NCI-H510A (cell line): Measurements from ENCODE around the gene CD52.

ENCODE experiments used
- DNase-seq: peaks from one replicate; lab custom pipeline; 2025; lab: John Stamatoyannopoulos, UW

Gene CD52, protein sequence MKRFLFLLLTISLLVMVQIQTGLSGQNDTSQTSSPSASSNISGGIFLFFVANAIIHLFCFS

DNA sequence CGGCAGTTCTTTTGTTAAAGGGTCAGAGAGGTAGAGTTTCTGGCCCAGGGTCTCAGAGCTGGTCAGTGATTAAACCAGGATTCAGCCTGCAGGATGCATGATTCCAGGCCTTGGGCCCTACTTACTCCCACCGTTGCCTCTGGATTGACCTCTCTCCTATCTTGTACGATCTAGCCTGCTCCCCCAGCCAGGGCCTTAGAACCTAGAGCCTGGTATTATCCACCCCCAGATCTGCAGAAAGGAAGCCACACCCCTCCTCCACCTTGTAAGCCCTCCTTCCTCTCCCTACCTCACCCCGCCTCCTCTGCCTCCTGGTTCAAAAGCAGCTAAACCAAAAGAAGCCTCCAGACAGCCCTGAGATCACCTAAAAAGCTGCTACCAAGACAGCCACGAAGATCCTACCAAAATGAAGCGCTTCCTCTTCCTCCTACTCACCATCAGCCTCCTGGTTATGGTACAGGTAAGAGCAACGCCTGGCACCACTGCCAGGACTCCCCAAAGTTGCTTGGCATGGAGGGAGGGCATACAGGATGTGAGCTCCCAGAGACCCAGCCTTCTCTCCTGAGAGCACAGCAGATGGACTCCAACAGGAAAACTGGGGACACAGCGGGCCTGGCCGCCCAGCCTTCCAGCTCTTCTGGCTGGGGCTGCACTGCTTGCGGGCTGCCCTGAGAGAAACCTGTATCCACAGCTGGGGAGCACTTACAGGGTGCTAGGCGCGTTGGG, at the start of gene CD52:
CD52 (plus strand) TSS at position 347 of the 726 bp plus-strand sequence; CDS start at position 407, 60 bp downstream.
- no peak for DNase-seq

GRCh38 chr1:26268290-26269197, 49.2 kb upstream of the CD52 start:
- DNase-seq: no peak

DNA sequence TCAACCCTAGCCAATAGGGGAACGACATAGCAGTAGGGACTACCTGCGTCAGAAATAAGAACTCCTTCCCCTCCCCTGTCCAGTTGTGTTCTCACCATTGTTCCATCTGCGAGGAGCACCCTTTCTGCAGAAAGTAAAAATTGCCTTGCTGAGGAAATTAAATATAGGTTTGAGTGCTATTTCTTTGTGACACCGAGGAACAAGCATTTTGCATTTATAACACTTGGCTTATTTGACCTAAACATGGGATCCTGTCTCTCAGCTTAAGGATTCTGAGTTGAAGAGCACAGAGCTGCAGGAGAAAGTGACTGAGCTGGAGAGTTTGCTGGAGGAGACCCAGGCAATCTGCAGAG, 48.6 kb upstream of the CD52 start:
- DNase-seq: no peak

DNA sequence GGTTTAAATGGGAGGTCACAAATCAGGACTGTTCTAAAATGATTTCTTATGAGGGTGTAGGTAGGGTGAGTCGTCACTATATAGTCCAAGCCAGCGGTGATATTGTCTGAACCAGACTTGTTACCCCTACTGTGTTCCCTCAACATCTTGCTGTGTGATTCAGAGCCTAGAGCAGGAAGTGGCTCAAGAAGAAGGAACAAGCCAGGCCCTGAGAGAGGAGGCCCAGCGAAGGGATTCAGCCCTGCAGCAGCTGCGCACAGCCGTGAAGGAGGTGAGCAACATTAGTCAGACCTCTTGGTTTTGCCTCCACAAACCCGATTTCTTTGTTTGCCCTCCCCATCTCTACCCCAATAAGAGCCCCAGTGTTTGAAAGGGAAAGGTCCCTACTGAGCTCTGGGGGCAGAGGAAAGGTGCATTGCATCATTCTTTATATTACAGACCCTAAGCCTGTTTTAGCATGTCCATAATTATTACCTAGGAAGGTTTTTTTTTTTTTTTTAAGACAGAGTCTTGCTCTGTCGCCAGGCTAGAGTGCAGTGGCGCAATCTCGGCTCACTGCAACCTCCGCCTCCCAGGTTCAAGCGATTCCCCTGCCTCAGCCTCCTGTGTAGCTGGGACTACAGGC, 42.8 kb upstream of the CD52 start:
- DNase-seq: no peak

- DNase-seq: no peak
Measured at GRCh38 chr1:26275580-26276431, 42.0 kb upstream of the CD52 start.

- DNase-seq: no peak
Measured at GRCh38 chr1:26276432-26276838, 41.3 kb upstream of the CD52 start.

DNA sequence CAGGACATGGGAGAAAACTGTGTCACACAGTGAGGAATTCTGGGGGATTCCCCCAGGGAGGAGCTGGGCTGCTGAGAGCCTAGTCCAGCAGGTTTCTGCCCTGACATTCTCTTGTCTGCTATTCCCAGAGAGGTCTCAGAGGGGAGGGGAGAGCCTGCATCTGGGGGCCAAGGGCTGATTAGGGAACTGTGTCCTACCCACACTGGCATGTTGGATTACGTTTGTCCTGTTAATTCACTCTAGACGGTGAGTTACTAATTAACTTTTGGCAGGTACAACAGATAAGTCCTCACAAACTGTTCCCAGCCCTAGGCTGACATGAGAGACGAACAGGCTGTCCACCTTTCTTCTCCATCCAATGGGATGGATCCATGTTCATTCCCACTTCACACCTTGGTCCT, 40.5 kb upstream of the CD52 start:
- DNase-seq: no peak

DNA sequence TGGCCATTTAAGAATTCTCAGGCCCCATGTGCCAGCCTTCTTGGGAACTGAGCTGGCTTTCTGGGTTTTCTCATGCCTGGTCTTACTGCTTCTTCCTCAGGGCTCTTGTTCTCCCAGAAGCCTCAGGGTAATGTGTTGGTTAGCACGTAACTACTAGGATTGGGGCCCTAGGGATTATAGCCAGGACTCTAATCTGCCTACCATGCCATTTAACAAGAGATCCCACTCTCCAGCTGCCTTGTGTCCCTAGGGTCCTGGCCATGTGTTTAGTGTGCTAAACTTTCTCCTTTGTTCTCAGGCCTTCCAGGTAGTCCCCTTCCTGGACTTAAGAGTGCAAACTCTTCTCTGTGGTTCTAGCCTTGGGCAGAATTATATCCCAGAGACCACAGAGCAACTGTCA, 40.0 kb upstream of the CD52 start:
- DNase-seq: no peak

DNA sequence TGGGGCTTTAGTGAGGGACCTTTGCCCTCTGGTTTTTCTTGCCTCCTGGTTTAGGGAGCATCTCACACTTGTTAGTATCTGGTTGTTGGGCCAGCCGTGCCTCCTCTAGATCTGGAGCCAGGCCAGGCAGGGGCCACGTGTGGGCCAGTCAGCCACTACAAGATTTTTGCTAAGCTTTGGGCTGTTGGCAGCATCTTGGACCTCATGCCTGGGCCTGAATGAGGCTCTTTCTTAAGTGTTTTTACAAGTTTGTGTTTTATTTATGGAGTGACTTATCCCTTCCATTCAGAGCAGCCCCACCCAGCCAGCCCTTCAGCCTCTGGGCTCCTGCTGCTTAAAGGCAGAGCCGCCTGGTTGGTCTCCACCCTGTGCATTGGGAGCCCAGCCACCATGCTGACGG, 39.5 kb upstream of the CD52 start:
- no peak for DNase-seq

GRCh38 chr1:26278724-26279455, 38.9 kb upstream of the CD52 start:
- no peak for DNase-seq

DNA sequence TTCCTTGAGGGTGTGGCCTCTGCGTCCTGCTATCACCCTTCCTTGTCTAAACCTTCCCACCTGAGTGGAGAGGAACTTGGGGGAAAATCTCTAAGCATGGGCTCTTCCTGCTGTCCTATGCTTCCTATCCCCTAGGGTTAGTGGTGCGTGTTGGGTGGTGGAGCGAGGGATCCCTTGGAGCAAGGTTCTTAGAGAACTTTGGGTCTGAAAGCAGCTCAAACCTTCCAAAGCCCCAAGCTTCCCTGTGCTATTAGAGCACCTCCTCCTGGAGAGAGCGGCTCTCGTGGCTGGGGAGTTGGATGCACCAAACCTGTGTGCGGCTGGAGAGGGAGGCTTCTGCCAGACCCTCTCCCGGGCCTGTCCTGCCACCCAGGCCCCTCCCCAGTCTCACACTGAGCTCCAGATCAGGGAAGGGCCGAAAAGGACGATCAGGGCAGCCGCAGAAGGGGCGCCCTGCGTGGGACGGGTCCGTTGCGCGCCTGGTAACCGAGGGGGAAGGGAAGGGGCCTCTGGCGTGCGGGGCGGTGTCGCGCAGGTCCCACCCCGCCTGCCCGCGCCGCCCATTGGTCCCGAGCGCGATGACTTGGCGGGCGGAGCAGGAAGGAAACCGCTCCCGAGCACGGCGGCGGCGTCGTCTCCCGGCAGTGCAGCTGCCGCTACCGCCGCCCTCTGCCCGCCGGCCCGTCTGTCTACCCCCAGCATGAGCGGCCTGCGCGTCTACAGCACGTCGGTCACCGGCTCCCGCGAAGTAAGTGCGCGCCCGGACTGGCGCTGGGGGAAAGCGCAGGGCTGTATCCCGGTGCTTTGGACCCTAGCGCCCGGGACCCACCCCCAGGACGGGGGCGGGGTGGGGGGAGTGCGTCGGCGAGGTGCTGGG, 38.1 kb upstream of the CD52 start, which contains the start of gene SH3BGRL3:
SH3BGRL3 (plus strand) TSS at position 631 of the 877 bp plus-strand sequence; CDS start at position 701, 70 bp downstream.
- peak; percentile 83 for DNase-seq

GRCh38 chr1:26280333-26281042, 37.3 kb upstream of the CD52 start:
- DNase-seq: no peak

GRCh38 chr1:26281091-26281958, 36.4 kb upstream of the CD52 start:
- no peak for DNase-seq

DNA sequence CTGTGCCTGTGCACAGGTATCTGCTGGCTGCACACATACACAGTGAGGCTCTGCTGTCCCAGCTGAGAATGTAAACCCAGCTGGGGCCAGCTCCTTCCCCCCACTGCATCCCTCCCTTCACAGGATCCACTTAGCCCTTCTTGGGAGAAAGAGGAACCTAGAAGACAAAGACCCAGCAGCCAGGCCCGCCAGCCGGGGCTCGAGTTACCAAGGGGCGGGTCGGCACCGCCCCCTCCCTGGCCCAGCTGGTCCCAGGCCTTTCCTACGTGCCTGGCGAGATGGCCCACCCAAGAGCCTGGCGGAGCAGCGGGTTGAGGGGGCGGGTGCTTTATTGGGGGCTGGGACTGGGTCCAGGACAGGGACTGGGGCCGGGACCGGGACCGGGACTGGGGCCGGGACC, 35.8 kb upstream of the CD52 start:
- no peak for DNase-seq

GRCh38 chr1:26282401-26282918, 35.3 kb upstream of the CD52 start:
- DNase-seq: no peak

DNA sequence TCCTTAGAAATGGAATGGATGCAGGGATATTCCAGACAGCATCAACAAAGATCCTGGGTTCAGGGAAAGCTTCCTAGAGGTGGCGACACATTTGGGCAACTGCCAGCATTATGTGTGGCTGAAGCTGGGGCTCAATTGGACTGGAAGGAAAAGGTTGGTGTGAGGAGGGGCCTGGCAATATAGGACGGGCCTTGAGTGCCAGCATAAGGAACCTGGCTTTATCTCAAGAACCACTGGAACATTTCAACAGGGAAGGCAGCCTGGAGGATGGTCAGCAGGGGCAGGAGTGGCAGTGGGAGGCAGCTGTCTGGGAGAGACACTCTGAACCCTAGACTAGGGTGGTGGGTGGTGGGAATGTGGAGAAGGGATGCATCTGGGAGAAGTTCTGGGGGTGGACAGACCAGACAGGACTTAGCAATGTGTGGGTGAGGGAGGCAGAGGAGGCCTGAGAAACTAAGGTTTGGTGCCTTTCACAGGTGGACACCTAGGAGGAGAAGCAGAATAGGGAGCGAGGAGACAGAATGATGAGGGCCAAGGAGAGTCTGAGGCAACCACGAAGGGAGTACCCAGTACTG, 34.4 kb upstream of the CD52 start:
- no peak for DNase-seq

- DNase-seq: no peak
Measured at GRCh38 chr1:26283871-26284596, 33.7 kb upstream of the CD52 start.
